HUES64 (cell line): Measurements from ENCODE around the gene MIB1.

Experiments used
- H3K27ac ChIP-seq: 2 replicates; pipeline ENCODE4 v1.7.0; 2013; ENCODE audit warnings: low read depth, low read length, inconsistent platforms
- H3K27me3 ChIP-seq: 2 replicates; pipeline ENCODE4 v1.6.1; 2013; ENCODE audit warnings: mild to moderate bottlenecking, low read length; ENCODE audit not compliant: insufficient read depth
- H3K36me3 ChIP-seq: 2 replicates; pipeline ENCODE4 v1.6.1; 2013; ENCODE audit warnings: mild to moderate bottlenecking, low read length; ENCODE audit not compliant: insufficient read depth
- H3K4me1 ChIP-seq: 2 replicates; pipeline ENCODE4 v1.6.1; 2013; ENCODE audit warnings: mild to moderate bottlenecking, low read length, moderate library complexity; ENCODE audit not compliant: insufficient read depth
- H3K4me3 ChIP-seq: 2 replicates; pipeline ENCODE4 v1.5.1; 2013; ENCODE audit warnings: mild to moderate bottlenecking, low read length, moderate library complexity
- H3K9ac ChIP-seq: 2 replicates; pipeline ENCODE4 v1.6.1; 2013; ENCODE audit warnings: mild to moderate bottlenecking, low read depth, low read length
- H3K9me3 ChIP-seq: 2 replicates; pipeline ENCODE4 v1.6.1; 2013; ENCODE audit warnings: low read depth, low read length; ENCODE audit not compliant: insufficient read depth
- WGBS: fragments of 150-250, 120-280 bp; methylation state at CpG from one replicate; pipeline ENCODE4 v1.1.7; 2013; ENCODE audit warnings: missing lambda C conversion rate; 5-methylcytosine and 5-hydroxymethylcytosine counted together

MIB1 gene

DNA sequence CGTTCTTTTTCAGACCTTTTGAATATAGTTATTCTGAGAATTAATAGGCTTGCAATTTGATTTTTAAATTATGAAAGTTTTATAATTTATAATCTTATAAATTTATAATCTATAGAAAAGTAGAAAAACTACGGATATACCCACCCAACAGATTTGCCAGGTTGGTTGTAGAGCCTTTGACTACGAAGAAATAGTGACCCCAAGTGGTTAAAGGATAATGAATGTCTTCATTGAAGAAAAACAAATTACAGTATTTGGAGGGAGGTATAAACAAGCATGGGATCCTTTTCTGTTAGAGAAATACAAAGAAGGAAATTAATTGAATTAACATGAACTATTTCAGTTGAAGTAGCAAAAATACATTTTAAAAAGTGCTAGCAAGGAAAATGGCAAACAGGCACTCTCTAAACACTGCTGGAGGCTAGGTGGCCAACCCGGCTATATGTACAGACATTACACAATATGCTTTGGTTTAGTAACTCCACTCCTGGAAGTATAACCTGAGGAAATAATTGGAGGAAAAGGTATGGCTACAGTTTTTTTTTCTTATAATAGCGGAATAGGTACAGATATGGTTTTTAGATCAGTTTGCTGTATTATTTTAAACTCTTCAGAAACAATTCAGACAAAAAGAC, 110.9 kb downstream of the MIB1 start:
- no peak overlapping the region for H3K4me3 ChIP-seq
- H3K4me1 ChIP-seq, result 0 out of 2 replicates have a peak, but pooled peaks cover 3% of the 10 kb centered on the region
- no peaks in the 10 kb centered on the region for H3K9me3 ChIP-seq
- WGBS, result 95% methylated on average over 4 of the region's 5 CpGs
- no peaks in the 10 kb centered on the region for H3K27me3 ChIP-seq
- no peak overlapping the region for H3K27ac ChIP-seq
- no peak overlapping the region for H3K9ac ChIP-seq
- peaks cover 84% of the 10 kb centered on the region for H3K36me3 ChIP-seq

DNA sequence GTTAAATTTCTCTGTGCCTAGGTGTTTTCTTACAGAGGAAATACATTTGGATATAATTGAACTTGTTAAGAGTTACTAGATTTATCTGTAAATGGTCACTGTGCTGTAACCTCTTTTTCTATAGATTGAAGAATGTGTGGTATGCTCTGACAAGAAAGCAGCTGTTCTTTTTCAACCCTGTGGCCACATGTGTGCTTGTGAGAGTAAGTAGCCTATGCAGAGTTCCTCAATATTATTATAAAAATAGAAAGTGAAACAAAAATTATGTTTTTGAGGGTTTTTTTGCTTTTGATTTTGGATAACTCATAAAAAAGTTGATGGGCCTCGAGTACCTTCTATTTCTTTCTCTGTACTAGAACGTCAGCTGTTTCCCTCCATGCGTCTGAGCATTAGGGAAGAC, 112.4 kb downstream of the MIB1 start:
- Histone ChIP-seq H3K36me3 (peaks cover 84% of the 10 kb centered on the region), H3K27me3 (no peaks in the 10 kb centered on the region), H3K4me1 (0 out of 2 replicates have a peak, but pooled peaks cover 3% of the 10 kb centered on the region), H3K4me3 (no peak overlapping the region), H3K9ac (no peak overlapping the region), H3K27ac (no peak overlapping the region), H3K9me3 (no peaks in the 10 kb centered on the region)
- WGBS, result 97% methylated on average over 3 of the region's 3 CpGs

- Histone ChIP-seq H3K27me3 (no peaks in the 10 kb centered on the region), H3K27ac (no peak overlapping the region), H3K36me3 (peaks cover 87% of the 10 kb centered on the region), H3K4me1 (0 out of 2 replicates have a peak, but pooled peaks cover 3% of the 10 kb centered on the region), H3K4me3 (no peak overlapping the region), H3K9me3 (no peaks in the 10 kb centered on the region), H3K9ac (no peak overlapping the region)
- 94% methylated on average over 5 of the region's 6 CpGs for WGBS
These were observed 113.4 kb downstream of the MIB1 start for GRCh38 chr18:21853775-21854552.

DNA sequence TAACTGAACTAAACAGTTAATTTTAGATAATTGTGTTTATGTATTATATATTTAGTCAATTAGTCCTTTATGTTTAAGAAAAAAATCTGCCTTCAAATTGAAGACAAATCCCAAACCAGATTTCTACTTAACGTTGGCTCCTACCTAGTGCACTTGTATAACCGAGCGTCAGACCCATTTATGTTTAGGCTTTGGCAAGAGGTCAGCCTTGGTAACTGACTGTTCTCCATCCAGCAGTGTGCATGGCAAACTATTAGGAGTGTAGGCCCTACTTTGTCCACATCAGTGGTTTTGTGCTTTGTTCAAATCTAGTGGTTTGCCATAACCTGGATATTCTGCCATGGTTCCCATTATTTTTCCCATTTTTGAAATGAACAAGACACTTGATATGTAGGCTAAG, 114.8 kb downstream of the MIB1 start:
- H3K9me3 ChIP-seq, result no peaks in the 10 kb centered on the region
- H3K27ac ChIP-seq, result no peak overlapping the region
- no peak overlapping the region for H3K4me3 ChIP-seq
- 0 out of 2 replicates have a peak, but pooled peaks cover 3% of the 10 kb centered on the region for H3K4me1 ChIP-seq
- 97% methylated on average over 3 of the region's 3 CpGs for WGBS
- no peaks in the 10 kb centered on the region for H3K27me3 ChIP-seq
- peaks cover 85% of the 10 kb centered on the region for H3K36me3 ChIP-seq
- H3K9ac ChIP-seq, result no peak overlapping the region

GRCh38 chr18:21857871-21858270, 117.3 kb downstream of the MIB1 start:
- no peak overlapping the region for H3K27ac ChIP-seq
- no peak overlapping the region for H3K4me3 ChIP-seq
- H3K4me1 ChIP-seq, result 0 out of 2 replicates have a peak, but pooled peaks cover 3% of the 10 kb centered on the region
- peaks cover 88% of the 10 kb centered on the region for H3K36me3 ChIP-seq
- 94% methylated on average over 3 of the region's 3 CpGs for WGBS
- peaks cover 1% of the 10 kb centered on the region; the same call in 1 of the 2 replicates for H3K9me3 ChIP-seq
- H3K27me3 ChIP-seq, result no peaks in the 10 kb centered on the region
- no peak overlapping the region for H3K9ac ChIP-seq

DNA sequence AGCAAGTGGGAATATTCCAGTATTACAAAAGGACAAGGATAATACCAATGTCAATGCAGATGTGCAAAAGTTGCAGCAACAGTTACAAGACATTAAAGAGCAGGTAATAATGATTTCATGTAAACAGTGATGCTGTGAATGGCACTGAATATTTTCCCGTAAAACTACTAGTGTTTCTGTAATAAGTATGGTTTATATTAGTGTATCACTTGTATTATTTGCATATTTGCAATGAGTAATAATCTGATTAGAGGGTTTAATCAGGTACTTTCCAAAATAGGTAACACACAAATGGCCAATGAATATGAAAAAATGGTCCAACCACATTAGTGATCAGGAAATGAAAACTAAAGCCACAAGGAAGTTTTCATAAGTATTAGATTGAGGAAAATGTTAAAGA, 118.0 kb downstream of the MIB1 start:
- Histone ChIP-seq H3K27me3 (no peaks in the 10 kb centered on the region), H3K36me3 (peaks cover 88% of the 10 kb centered on the region), H3K9ac (no peak overlapping the region), H3K27ac (no peak overlapping the region), H3K4me3 (no peak overlapping the region), H3K9me3 (peaks cover 6% of the 10 kb centered on the region; the same call in 1 of the 2 replicates), H3K4me1 (no peaks in the 10 kb centered on the region)
- 87% methylated on average over 1 of the region's 1 CpG for WGBS

- H3K36me3 ChIP-seq, result peaks cover 77% of the 10 kb centered on the region
- 94% methylated on average over 5 of the region's 5 CpGs for WGBS
- no peaks in the 10 kb centered on the region for H3K27me3 ChIP-seq
- no peaks in the 10 kb centered on the region for H3K4me1 ChIP-seq
- H3K4me3 ChIP-seq, result no peak overlapping the region
- peaks cover 6% of the 10 kb centered on the region; the same call in 1 of the 2 replicates for H3K9me3 ChIP-seq
- H3K27ac ChIP-seq, result no peak overlapping the region; the same call in 1 of the 2 replicates
- H3K9ac ChIP-seq, result no peak overlapping the region
These were observed 123.8 kb downstream of the MIB1 start for GRCh38 chr18:21864386-21864785.

DNA sequence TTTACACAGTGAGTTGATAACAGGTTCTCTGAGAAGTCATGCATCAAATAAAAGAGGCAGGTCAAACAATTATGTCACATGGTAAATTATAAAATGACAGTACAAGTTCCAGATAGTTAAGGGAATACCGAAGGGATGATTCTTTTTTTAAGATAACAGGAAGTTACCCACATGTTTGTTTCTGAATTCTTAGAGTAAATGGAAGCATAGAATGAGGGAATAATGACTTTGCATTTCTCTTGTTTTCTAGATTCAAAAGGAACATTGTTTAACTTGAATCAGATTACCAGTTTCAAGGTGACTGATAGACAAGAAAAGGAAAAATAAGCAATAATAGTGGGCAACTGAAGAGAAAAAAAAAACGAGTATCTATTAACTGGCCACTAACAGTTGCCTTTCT, 124.5 kb downstream of the MIB1 start:
- peaks cover 72% of the 10 kb centered on the region for H3K36me3 ChIP-seq

GRCh38 chr18:21868770-21869169, 128.2 kb downstream of the MIB1 start:
- Histone ChIP-seq H3K9me3 (no peaks in the 10 kb centered on the region), H3K4me3 (no peak overlapping the region), H3K9ac (no peak overlapping the region), H3K27me3 (no peaks in the 10 kb centered on the region), H3K36me3 (peaks cover 45% of the 10 kb centered on the region), H3K4me1 (no peaks in the 10 kb centered on the region), H3K27ac (no peak overlapping the region)
- WGBS, result 88% methylated on average over 4 of the region's 4 CpGs

More for the DNA sequence above, 124.5 kb downstream of the MIB1 start:
- no peak overlapping the region for H3K4me3 ChIP-seq
- H3K9me3 ChIP-seq, result peaks cover 6% of the 10 kb centered on the region; the same call in 1 of the 2 replicates
- WGBS, result 93% methylated on average over 1 of the region's 2 CpGs
- H3K27ac ChIP-seq, result no peak overlapping the region; the same call in none of the 2 replicates
- H3K27me3 ChIP-seq, result no peaks in the 10 kb centered on the region
- H3K9ac ChIP-seq, result no peak overlapping the region
- no peaks in the 10 kb centered on the region for H3K4me1 ChIP-seq

GRCh38 chr18:21889570-21889969, 149.0 kb downstream of the MIB1 start:
- Histone ChIP-seq H3K9me3 (peaks cover 3% of the 10 kb centered on the region), H3K27ac (no peak overlapping the region)
- WGBS, result 84% methylated on average over 1 of the region's 1 CpG

GRCh38 chr18:21894619-21895367, 154.2 kb downstream of the MIB1 start:
- no peaks in the 10 kb centered on the region for H3K36me3 ChIP-seq
- H3K27ac ChIP-seq, result no peak overlapping the region
- H3K9ac ChIP-seq, result no peak overlapping the region
- no peaks in the 10 kb centered on the region for H3K4me1 ChIP-seq
- H3K4me3 ChIP-seq, result no peak overlapping the region
- H3K9me3 ChIP-seq, result no peaks in the 10 kb centered on the region; the same call in 1 of the 2 replicates
- WGBS, result 90% methylated on average over 5 of the region's 5 CpGs
- no peaks in the 10 kb centered on the region for H3K27me3 ChIP-seq

More at GRCh38 chr18:21889570-21889969, 149.0 kb downstream of the MIB1 start:
- Histone ChIP-seq H3K4me3 (no peak overlapping the region), H3K36me3 (no peaks in the 10 kb centered on the region), H3K9ac (no peak overlapping the region), H3K27me3 (no peaks in the 10 kb centered on the region), H3K4me1 (no peaks in the 10 kb centered on the region)
